Effector CD8-positive, alpha-beta T cell (primary cell): ENCODE measurements around the gene FRMD4A.
"Not testable (repeated sequence)": the region's sequence is repeated elsewhere in the genome, so short reads cannot be mapped to it uniquely, and the experiment has no call there.

Experiments
- DNase-seq: peaks from one replicate; lab custom pipeline; 2025; lab: John Stamatoyannopoulos, UW

Gene FRMD4A

DNA sequence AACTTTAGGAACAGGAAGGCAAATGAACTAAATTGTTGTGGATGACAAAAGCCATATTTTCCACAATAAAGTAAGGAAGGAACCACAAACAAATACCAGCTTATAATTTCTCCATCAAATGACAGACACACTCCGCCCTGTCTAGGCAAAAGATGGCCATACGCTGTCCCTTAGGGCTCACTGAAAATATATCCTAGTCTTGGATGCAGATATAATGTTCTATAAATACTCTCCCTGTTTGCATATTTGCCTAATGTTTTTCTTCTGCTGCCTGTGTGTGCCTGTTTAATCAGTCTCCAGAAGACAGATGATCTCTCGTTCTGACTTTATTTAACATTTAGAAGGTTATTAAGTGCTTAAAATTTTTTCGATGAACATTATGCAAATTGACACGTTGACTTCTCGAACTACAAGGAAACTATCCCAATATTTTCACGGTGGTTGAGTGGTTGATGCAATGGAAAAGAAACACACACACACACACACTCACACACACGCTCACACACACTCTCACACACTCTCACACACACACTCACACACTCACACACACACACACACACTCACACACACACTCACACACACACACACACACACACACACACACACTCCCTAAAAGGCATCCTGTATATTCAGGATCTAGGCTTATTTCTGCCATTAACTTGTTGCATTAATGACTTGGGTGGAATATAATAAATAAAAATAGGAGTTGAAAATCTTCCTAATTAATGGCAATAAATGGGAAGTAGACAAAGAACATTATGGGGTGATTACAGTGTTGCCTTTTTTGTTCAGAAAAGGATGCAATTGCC is 446.9 kb downstream of the FRMD4A start:
- no peak for DNase-seq

DNA sequence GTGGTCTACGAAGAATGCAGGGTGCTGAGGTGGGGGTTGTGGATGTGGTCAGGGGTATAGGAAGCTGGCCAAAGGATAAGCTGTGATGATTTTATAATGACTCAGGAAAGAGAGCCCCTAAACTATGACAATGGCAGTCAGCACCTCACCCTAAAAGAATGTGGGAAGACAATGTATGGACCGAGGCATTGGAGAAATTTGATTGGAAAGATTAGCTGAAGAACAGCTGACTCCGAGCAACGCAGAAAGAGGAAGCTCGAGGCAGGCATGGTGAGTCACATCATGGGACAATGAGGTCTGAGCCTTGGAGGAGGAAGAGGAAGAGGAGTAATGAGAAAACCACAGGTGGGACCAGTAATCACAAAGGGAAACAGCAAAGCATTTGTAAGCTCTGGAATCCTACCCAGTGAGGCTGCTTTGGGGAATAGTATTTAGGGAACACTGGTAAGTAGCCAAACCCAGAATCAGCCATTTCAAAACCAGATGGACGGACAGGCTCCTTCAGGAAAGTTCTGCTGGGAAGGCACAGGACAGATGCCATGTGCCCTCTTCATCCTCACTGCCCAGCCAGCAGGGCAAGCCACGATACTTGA is 448.5 kb downstream of the FRMD4A start:
- DNase-seq, result no peak

- DNase-seq, result no peak
These were observed 450.0 kb downstream of the FRMD4A start for GRCh38 chr10:13880760-13881159.

DNA sequence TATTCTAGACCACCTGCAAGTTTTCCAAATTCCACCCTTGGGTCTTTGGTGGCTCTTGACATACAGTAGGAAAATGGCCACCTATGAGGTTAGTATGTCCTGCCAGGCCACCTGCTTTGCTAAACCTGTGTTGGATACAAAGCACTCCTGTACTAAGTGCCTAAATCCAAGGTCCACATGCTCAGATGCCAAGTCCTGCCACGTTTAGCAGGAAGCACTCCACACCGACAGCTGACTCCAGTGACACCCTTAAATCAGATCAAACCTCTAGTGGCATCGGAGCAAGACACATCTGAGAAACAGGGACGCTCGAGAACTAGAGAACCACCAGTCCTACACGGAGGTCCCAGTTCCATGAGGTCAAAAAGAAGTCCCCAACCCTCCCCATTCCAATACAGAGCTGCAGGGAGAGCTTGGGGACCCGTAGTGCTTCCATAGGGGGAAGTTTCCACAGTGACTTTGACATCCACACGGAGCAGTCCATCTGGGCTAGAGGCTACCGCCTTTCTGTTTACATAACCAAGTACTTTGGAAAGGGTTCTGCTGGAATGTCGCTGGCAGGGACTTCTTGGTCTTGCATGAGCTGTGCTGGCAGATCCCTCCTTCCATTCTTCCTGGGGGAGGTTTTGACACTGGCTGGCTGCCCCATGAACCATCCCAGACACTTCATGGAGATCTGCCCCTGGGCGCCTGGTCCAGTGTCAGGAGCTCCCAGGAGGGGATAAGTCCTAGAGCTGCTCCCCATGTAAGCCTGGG is 453.4 kb downstream of the FRMD4A start:
- DNase-seq, result no peak

DNA sequence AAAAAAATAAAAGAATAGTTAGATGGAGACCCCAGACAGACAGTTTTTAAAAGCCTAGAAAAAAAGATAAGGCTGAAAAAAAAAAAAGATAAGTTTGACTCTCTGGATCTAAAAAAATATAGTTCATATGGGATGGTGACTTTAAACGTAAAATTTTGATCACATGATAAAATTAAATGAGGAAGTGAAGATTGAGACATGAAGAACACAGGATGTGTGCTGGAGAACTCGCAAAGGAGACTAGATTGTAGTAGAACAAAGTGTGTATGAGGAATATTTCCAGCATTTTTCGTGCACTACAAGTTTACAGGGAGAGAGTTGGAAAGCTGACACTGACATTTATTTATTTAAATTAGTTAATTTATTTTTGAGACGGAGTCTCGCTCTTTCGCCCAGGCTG is 457.5 kb downstream of the FRMD4A start:
- DNase-seq, result no peak

DNA sequence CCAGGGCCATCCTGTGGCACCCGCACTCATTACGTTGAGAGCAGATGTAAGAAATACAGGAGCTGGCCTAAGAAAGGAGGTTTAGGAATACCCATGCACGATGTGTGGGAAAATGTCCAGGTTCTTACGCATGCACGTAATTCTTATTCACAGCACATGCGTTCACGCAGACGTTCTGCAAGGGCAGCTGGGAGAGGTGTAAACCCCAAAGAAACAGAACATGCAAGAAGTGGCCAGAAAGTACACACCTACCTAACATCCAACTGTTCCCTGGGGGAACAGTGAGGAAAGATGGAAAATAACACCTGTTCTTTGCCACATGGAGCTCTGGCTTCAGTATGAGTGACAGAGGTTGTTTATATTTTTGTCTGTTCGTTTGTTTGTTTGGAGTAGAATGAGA is 458.3 kb downstream of the FRMD4A start:
- no peak for DNase-seq

DNA sequence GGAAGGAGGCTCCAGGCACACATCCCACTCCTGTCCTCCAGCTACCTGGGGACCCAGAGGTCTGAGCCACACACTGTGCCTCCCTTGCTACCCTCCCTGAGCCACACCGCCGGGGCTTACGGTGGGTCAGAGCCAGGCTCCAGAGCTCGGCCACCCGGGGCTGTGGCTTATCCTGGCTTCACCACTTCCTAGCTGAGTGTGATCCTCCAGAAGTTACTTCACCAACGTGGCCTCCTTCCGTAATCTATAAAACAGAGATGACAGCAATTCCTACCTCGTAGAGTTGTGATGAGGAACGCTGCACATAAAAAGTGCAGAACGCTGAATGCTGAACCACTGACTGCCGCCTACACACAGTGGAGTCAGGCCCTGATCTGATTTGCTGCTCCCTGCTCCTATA is 458.9 kb downstream of the FRMD4A start:
- no peak for DNase-seq

DNA sequence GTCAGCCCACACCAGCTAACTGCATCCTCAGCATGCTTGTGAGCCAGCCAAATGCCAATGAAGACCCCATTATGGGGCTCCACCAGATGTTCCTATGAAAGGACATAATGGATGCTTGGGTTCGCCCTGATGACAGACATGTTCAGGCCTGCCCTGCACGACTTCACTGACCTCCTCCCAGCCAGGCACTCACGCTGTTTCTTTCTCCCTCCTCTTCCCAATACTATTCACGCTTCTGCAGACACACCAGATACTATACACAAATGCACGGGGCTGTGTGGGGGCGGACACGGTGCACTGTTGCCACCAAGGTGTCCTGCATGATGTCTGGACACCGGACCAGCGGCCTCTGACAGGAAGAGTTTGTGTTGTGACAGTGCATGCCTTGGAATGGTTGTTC is 459.7 kb downstream of the FRMD4A start:
- no peak for DNase-seq

DNA sequence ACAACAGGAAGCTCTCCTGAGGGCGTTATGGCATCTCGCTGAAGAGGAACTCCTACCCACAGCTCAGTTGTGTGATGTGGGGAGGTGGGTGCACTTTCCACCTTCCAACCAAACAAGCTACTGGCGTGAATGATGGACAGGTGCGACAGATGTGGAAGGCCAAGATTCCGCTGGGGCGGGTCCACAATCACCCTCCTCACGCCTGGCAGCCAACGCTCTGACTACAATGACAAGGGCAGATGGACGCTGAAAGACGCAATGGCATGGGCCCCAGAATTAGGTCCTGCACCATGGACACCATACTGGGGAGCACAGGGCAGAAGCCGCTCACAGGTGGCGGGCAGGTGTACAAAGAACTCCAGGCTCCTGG is 461.4 kb downstream of the FRMD4A start:
- DNase-seq, result no peak

DNA sequence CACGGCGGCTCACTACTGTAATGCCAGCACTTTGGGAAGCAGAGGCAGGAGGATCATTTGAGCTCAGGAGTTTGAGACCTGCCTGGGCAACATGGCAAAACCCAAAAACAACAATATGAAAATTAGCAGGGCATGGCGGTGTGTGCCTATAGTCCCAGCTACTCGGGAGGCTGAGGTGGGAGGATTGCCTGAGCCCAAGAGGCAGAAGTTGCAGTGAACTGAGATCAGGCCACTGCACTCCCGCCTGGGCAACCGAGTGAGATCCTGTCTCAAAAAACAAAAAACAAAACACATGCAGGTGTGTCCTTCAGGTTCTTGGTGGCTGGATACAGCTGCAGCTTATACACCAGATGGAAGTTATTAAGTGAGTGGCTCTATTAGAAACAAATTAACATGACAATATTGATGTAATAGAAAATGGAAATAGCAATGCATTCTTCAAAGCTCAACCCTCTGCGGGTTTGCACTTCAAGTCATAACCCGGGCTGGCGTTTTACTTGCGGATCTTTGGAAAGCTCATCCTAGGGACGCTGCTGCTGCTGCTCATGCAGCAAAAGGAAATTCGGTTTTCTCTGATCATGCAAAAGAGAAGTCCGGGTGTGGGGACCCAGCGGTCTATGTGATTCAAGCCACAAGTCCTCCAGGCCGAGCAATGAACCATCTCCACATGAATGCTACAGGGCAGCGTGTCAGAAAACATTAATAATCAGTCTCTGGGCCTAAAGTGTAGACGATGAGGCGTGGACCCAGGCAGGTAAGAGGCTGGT is 462.0 kb downstream of the FRMD4A start:
- DNase-seq, result no peak

DNA sequence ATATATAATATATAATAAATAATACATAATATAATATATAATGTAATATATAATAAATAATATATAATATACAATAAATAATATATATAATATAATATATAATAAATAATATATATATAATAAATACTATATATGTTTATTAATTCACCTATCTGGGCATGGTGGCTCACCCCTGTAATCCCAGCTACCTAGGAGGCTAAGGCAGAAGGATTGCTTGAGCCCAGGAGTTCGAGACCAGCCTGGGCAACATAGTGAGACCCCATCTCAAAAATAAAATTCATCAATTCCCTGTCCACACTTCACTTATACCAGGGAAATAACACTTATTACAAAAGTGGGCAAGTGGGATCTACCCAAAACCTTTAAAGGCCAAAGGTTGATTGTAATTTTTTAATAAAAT is 462.9 kb downstream of the FRMD4A start:
- DNase-seq, result no peak

- DNase-seq, result no peak
These were observed 464.8 kb downstream of the FRMD4A start for GRCh38 chr10:13865758-13866491.

DNA sequence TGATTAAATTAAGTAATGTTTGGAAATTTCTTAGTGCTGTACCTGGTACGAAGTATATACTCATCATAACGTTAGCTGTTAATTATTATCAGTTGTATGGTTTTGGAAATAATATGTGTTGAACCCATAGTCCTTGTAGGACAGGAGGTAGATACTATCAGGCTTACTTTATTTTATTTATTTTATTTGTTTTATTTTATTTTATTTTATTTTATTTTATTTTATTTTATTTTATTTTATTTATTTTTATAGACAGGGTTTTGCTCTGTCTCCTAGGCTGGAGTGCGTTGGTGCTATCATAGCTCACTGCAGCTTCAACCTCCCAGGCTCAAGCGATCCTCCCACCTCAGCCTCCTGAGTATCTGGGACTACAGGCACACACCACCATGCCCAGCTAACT is 465.5 kb downstream of the FRMD4A start:
- DNase-seq, result not testable (repeated sequence)

DNA sequence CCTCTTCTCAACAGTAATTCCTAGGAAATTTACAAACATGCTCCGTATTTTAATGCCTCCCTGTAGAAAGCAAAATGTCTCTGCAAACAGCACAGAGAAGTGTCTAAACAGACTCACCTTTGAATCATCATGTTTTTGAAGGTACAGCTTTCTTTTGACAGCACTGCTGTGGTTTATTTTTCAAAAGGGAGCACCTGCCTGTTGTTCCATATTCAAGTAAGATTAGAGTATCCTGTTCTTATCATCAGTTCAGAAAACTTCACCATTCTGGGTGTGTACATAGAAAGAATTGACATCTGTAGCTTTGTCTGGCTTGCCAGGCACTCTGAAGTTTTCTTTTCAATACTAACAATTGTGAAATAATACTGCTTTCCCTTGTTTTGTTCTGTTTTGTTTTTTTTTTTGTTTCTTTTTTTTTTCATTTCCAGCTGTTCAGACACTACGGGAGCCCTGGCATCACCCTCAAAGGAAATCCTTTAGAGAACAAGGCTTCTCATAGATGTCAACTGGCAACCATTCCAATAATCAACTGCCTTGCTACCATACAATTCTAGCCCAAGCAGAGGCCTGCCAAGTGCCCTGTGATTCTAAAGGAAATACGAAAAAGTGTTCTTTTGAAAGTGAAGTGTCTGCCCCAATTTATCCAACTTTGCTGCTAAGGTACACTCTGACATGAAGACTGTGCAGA is 468.0 kb downstream of the FRMD4A start:
- no peak for DNase-seq

DNA sequence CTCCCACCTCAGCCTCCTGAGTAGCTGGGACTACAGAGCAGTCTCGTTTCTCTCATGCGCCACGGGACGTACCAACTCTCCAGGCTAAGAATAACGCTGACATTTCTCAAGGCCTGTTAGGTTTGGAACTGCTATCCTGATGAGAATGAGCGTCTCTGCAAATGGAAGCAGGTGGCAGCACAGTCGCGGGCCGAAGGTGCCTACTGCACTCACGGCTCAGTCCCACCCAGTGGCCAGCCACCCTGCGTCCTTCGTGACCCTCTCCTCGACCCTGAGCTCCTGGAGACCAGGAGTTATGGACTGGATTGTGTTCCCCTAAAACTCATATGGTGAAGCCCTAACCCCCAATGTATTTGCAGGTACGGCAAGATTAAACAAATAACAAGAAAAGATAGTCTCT is 469.8 kb downstream of the FRMD4A start:
- DNase-seq, result no peak

DNA sequence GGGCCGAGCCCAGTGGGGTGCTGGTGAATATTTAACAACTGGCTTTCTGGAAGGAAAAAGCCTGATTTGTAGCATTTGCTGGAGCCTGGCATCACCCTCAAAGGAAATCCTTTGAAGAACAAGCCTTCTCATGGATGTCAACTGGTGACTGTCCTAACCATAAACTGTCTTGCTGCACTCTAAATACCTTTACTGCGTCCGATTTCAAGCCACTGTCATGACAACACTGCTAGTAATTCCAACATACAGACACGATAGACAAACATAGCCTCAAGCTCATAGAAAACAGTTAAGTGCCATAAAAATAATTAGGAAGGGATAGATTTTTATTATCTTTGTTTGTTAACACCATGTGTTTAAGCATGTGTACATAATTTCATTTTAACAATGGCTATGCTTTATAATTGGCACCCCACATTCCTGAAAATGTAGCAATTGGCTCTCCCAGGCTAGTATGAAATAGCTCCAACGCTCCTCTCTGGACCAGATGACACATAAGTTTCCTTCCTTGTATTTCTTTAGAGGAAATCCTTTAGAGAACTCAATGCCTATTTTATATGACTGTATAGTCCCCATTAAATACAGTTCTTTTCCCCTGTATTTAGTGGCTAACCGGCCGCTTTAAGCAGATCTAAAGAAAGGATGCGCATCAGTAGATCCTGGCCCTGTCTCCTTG is 470.6 kb downstream of the FRMD4A start:
- no peak for DNase-seq

- DNase-seq, result no peak
These were observed 472.0 kb downstream of the FRMD4A start for GRCh38 chr10:13858709-13859108.

DNA sequence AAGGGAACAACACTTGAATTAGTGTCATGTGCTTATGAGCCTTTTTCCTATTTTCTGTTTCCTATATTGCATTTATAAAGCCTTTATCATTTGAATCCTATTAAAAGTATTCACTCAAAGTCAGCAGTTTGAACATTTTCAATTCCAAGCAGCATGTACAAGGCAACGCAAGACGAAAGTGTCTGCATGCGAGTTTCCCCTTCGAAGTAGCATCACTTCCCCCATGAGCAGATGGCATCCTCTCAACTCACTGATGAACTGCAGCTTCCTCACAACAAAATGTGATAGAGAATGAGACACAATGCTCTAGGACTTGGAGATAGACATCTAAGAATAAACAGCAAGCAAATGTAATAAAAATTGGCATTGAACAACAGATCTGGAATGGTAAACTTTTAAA is 473.3 kb downstream of the FRMD4A start:
- no peak for DNase-seq

DNA sequence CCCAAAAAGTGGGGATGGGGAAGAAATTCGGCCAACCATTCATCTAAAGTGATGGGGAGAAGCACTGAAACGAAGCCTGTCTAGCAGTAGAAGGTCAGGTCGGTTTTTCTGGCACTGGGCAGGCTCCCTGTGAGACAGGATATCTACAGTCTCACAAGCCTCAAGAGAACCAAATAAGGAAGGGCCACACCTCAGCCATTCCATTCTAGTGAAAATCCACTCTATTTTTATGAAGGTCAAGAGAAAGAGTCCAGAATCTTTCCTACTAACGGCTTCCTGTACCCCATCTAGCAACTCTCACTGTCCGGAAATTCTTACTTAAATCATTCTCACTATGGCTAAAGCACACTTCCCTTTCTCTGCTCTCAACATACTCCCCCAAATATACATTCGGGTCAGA is 476.9 kb downstream of the FRMD4A start:
- DNase-seq, result no peak

DNA sequence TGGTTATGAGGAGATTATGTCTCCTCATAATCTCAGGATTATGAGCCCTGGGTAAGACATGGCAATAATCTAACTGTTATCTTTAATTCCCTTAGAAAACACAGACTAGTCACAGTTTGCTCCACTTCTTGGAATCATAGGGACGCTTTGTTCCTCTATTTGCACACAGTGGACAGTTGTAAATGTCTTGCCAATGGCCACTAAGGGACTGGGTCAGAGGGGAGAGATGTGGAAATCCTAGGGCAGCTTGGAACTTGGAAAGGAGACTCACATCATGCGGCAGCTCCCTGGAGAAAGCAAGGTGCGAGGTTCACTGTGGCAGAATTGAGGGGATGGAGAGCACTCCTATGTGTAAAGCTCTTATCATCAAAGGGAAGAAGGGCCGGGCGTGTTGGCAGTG is 477.9 kb downstream of the FRMD4A start:
- DNase-seq, result no peak

DNA sequence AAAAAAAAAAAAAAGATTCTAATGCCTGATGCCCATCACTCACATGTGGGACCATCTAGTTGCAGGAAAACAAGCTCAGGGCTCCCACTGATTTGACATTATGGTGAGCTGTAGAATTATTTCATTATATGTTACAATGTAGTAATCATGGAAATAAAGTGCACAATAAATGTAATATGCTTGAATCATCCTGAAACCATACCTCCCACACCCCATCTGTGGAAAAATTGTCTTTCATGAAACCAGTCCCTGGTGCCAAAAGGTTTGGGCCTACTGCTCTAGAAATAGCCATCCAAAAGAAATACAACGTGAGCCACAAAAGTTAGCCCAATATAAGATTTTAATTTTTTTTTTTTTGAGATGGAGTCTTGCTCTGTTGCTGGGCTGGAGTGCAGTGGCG is 478.8 kb downstream of the FRMD4A start:
- DNase-seq, result no peak
